Activated T-helper 1 cell treated with Interleukin-2 at 50 U/mL for 16 hours (primary cell): ENCODE results near the gene DOHH.
"Not testable (repeated sequence)": the region's sequence is repeated elsewhere in the genome, so short reads cannot be mapped to it uniquely, and the experiment has no call there.

Source experiments
- DNase-seq: peaks from one replicate; pipeline ENCODE4 v3.0.0-alpha.2; 2020; ENCODE audit warnings: low read depth

Gene DOHH

GRCh38 chr19:3459089-3459881, 41.2 kb downstream of the DOHH start:
- DNase-seq = no peak

- DNase-seq = no peak
Measured at GRCh38 chr19:3458229-3459088, 42.0 kb downstream of the DOHH start.

- no peak for DNase-seq
Measured at GRCh38 chr19:3457528-3458228, 42.8 kb downstream of the DOHH start.

GRCh38 chr19:3456925-3457527, 43.4 kb downstream of the DOHH start:
- DNase-seq = no peak

GRCh38 chr19:3455960-3456601, 44.4 kb downstream of the DOHH start:
- DNase-seq = no peak

GRCh38 chr19:3455393-3455955, 45.0 kb downstream of the DOHH start:
- DNase-seq = no peak

- DNase-seq = no peak
Measured at GRCh38 chr19:3454656-3455392, 45.6 kb downstream of the DOHH start.

- no peak for DNase-seq
Measured at GRCh38 chr19:3453840-3454239, 46.6 kb downstream of the DOHH start.

GRCh38 chr19:3452942-3453214, 47.6 kb downstream of the DOHH start:
- DNase-seq = not testable (repeated sequence)

- no peak for DNase-seq
Measured at GRCh38 chr19:3452171-3452941, 48.1 kb downstream of the DOHH start.

- DNase-seq = no peak
Measured at GRCh38 chr19:3451451-3451866, 49.0 kb downstream of the DOHH start.

- DNase-seq = no peak
Measured at GRCh38 chr19:3450796-3451411, 49.6 kb downstream of the DOHH start.

GRCh38 chr19:3448616-3449334, 51.7 kb downstream of the DOHH start:
- DNase-seq = no peak

- not testable (repeated sequence) for DNase-seq
Measured at GRCh38 chr19:3446657-3447056, 53.8 kb downstream of the DOHH start.

GRCh38 chr19:3444695-3445234, 55.7 kb downstream of the DOHH start:
- no peak for DNase-seq

GRCh38 chr19:3443840-3444694, 56.4 kb downstream of the DOHH start:
- no peak for DNase-seq

GRCh38 chr19:3442487-3443071, 57.9 kb downstream of the DOHH start:
- no peak for DNase-seq
